Body of pancreas (tissue), 4 donors: ENCODE measurements around the gene GTF2A1. TPM values are rescaled to one million over a fixed set of nuclear protein-coding genes. Genes with fewer than 3 reads are reported as not detected.

Experiments
- ATAC-seq: fragments of 150-250 bp; one replicate; pipeline ENCODE4 v1.9.1; 2016
- DNase-seq, 4 donors: peaks; one replicate each; pipeline ENCODE4 v3.0.0-alpha.2; 2019
- H3K27ac ChIP-seq, 4 donors: fragments of 200-600 bp; sonication (generic); 1 replicate in 3 of 4; 2 replicates in 1 of 4; pipeline versions ENCODE4 v1.5.1 to v1.6.1; 2016 to 2019; ENCODE audit warnings: mild to moderate bottlenecking in 1 of 4, mixed read lengths in 1 of 4, moderate library complexity in 1 of 4
- H3K27me3 ChIP-seq, 2 donors: fragments of 200-600 bp; sonication (generic); one replicate each; pipeline ENCODE4 v1.6.0; 2016; ENCODE audit warnings: mild to moderate bottlenecking in 1 of 2
- H3K36me3 ChIP-seq, 2 donors: fragments of 200-600 bp; sonication (generic); replicated peaks in 1 of 2; 2 replicates each; pipeline ENCODE4 v1.5.1; 2016; ENCODE audit warnings: low read depth in 2 of 2; ENCODE audit not compliant: insufficient read depth in 1 of 2
- H3K4me1 ChIP-seq: fragments of 200-600 bp; sonication (generic); one replicate; pipeline ENCODE4 v1.6.0; 2016
- H3K4me3 ChIP-seq, 2 donors: fragments of 200-600 bp; sonication (generic); 1 replicate in 1 of 2; 2 replicates in 1 of 2; pipeline ENCODE4 v1.5.1; 2016 to 2019
- H3K9me3 ChIP-seq, 3 donors: fragments of 200-600 bp; sonication (generic); 1 replicate in 2 of 3; 2 replicates in 1 of 3; pipeline ENCODE4 v1.5.1; 2016
- POLR2A ChIP-seq, 3 donors: fragments of 450-650 bp; IDR thresholded peaks; one replicate each; pipeline ENCODE4 v1.6.1; 2016; ENCODE audit warnings: antibody characterized with exemption in 3 of 3, mild to moderate bottlenecking in 2 of 3
- WGBS, 2 donors: methylation state at CpG; one replicate each; pipeline ENCODE4 v1.1.5; 2017; 5-methylcytosine and 5-hydroxymethylcytosine counted together
- intact Hi-C: fragments of 100-400 bp; cut with DNase I; formaldehyde crosslinking; loops from one replicate; pipeline ENCODE4 v1.15.1; 2023
- total RNA-seq, 2 donors: library from RNA; depleted of rRNA; stranded (reverse); fragments of >200 nt; gene quantifications; one replicate each; pipeline ENCODE4 v1.1.0, GENCODE V29; 2016
- TF ChIP-seq, protein P1 (sequence below), 7 experiments: fragments of 450-650 bp in 4 of 7; fragments of 200-600 bp in 3 of 7; sonication (generic) in 3 of 7; IDR thresholded peaks; one replicate each; pipeline ENCODE4 v1.5.1; 2016 to 2019; ENCODE audit warnings: antibody characterized with exemption in 7 of 7

Gene GTF2A1
- total RNA-seq, 2 donors from 2014 or later, result 4.0 to 9.3 TPM

DNA sequence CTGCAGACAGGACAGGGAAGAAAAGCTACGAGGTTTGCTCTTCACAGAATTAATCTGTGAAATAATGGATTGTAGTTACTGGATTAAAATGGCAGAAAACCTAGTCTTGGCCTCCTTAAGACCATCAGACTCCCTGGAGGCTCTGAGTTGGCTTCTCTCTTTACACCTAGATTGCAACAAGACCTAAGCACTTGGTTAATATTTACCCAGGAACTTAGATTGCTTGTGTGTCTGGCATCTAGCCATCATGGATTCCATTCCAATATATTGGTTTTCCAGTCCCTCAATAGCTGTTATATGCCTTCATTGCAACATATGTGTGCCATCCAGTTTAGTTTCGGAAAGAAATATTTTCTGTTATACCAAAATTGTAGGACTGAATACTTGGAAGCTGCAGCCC, 1.9 kb upstream of the GTF2A1 start:
- Histone ChIP-seq H3K36me3 (no peaks in the 10 kb centered on the region), H3K4me3 (no peak overlapping the region), H3K27ac (peak overlapping the region in 2 of 4 donors; percentile 33 to 98), H3K9me3 (no peaks in the 10 kb centered on the region), H3K4me1 (peaks cover 29% of the 10 kb centered on the region), H3K27me3 (no peaks in the 10 kb centered on the region)
- DNase-seq, result peak; percentile 22 to 50 (median 36)
- TF ChIP-seq POLR2A (IDR thresholded peaks at IDR 0.05), result no peak
- TF ChIP-seq, protein P1, sequence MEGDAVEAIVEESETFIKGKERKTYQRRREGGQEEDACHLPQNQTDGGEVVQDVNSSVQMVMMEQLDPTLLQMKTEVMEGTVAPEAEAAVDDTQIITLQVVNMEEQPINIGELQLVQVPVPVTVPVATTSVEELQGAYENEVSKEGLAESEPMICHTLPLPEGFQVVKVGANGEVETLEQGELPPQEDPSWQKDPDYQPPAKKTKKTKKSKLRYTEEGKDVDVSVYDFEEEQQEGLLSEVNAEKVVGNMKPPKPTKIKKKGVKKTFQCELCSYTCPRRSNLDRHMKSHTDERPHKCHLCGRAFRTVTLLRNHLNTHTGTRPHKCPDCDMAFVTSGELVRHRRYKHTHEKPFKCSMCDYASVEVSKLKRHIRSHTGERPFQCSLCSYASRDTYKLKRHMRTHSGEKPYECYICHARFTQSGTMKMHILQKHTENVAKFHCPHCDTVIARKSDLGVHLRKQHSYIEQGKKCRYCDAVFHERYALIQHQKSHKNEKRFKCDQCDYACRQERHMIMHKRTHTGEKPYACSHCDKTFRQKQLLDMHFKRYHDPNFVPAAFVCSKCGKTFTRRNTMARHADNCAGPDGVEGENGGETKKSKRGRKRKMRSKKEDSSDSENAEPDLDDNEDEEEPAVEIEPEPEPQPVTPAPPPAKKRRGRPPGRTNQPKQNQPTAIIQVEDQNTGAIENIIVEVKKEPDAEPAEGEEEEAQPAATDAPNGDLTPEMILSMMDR (IDR thresholded peaks at IDR 0.05), result no peak
- intact Hi-C loops, result no loop called here
- WGBS, 2 donors, result 43 to 50% methylated on average over 2 of the region's 2 CpGs
- ATAC-seq, result no peak

- intact Hi-C loops, result no loop called here
- no peaks in the 10 kb centered on the region for H3K27me3 ChIP-seq
- peak overlapping the region; percentile 33 to 100 (median 98) for H3K27ac ChIP-seq
- H3K9me3 ChIP-seq, result no peaks in the 10 kb centered on the region
- no peak for TF ChIP-seq POLR2A (IDR thresholded peaks at IDR 0.05)
- TF ChIP-seq, protein P1 (IDR thresholded peaks at IDR 0.05), result no peak
- no peak for ATAC-seq
- no peak for DNase-seq
- no peak overlapping the region for H3K4me3 ChIP-seq
- WGBS, 2 donors, result 54 to 67% methylated on average over 5 of the region's 5 CpGs
- peaks cover 35% of the 10 kb centered on the region for H3K4me1 ChIP-seq
- H3K36me3 ChIP-seq, result no peaks in the 10 kb centered on the region
These were observed 1.4 kb upstream of the GTF2A1 start for GRCh38 chr14:81222126-81222525.

GRCh38 chr14:81221579-81222102, 882 bp upstream of the GTF2A1 start:
- H3K4me3 ChIP-seq, result peak overlapping the region in 1 of 2 donors; percentile 7
- no peaks in the 10 kb centered on the region for H3K27me3 ChIP-seq
- peak overlapping the region; percentile 97 to 100 (median 98) for H3K27ac ChIP-seq
- 14 to 20% methylated on average over 16 of the region's 16 CpGs for WGBS, 2 donors
- ATAC-seq, result no peak
- intact Hi-C loops, result no loop called here
- peaks cover 39% of the 10 kb centered on the region for H3K4me1 ChIP-seq
- no peaks in the 10 kb centered on the region for H3K36me3 ChIP-seq
- DNase-seq, result peak; percentile 20 to 26 (median 24)
- H3K9me3 ChIP-seq, result no peaks in the 10 kb centered on the region
- TF ChIP-seq, protein P1 (IDR thresholded peaks at IDR 0.05), result no peak
- peak in 2 of 3 donors; percentile 48 to 66 for TF ChIP-seq POLR2A (IDR thresholded peaks at IDR 0.05)

DNA sequence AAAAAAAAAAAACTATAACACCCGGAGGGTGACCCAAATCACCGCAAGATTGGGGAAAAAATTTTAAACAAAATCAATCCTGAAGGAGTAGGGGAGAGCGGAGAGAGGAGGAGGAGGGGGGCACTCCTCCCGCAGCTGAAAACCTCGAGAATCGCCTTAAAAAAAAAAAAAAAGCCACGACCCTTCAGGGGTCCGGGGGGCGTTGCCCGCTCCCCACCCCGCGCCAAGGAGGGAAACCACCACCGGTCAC, 254 bp downstream of the GTF2A1 start:
- no peaks in the 10 kb centered on the region for H3K9me3 ChIP-seq
- peaks cover 42% of the 10 kb centered on the region for H3K4me1 ChIP-seq
- whole genome bisulfite sequencing, 2 donors, result 1% methylated on average over 13 of the region's 13 CpGs
- peak overlapping the region; percentile 35 to 77 for H3K4me3 ChIP-seq
- H3K27me3 ChIP-seq, result no peaks in the 10 kb centered on the region
- intact Hi-C loops, result no loop called here
- peaks cover 0 to 3% of the 10 kb centered on the region in 2 donors for H3K36me3 ChIP-seq
- ATAC-seq, result no peak
- H3K27ac ChIP-seq, result peak overlapping the region in 3 of 4 donors; percentile 97 to 100 (median 98)
- DNase-seq, result no peak
- TF ChIP-seq, protein P1 (IDR thresholded peaks at IDR 0.05), result peak in 1 of 7 experiments; percentile 9
- peak in 2 of 3 donors; percentile 99 for TF ChIP-seq POLR2A (IDR thresholded peaks at IDR 0.05)
